Breast epithelium (tissue), 3 donors: ENCODE results near the gene KIF6.

Experiments used
- CTCF ChIP-seq, 3 donors: fragments of 450-650 bp; IDR thresholded peaks; one replicate each; pipeline ENCODE4 v1.5.1; 2016 to 2017; ENCODE audit warnings: antibody characterized with exemption in 3 of 3, mild to moderate bottlenecking in 3 of 3, moderate library complexity in 3 of 3
- POLR2A ChIP-seq: fragments of 450-650 bp; IDR thresholded peaks from one replicate; pipeline ENCODE4 v1.6.1; 2016; ENCODE audit warnings: antibody characterized with exemption, mild to moderate bottlenecking, moderate library complexity
- POLR2AphosphoS5 ChIP-seq, 3 donors: sonication (generic); formaldehyde crosslinking; IDR thresholded peaks; one replicate each; pipeline ENCODE4 v1.6.1; 2017; ENCODE audit warnings: antibody characterized with exemption in 3 of 3

GRCh38 chr6:39546731-39547130, 178.5 kb downstream of the KIF6 start:
- TF ChIP-seq CTCF (IDR thresholded peaks at IDR 0.05) (no peak), POLR2AphosphoS5 (IDR thresholded peaks at IDR 0.05) (no peak), POLR2A (no peak)
